Prostate gland (tissue), 2 donors: ENCODE measurements around the gene CTSC. TPM values are rescaled to one million over a fixed set of nuclear protein-coding genes. Genes with fewer than 3 reads are reported as not detected.

Source experiments
- DNase-seq: peaks from one replicate; pipeline ENCODE4 v3.0.0-alpha.2; 2019; ENCODE audit warnings: low spot score
- H3K27ac ChIP-seq, 2 donors: fragments of 200-600 bp; sonication (generic); 2 replicates each; pipeline ENCODE4 v1.5.1; 2017 to 2019
- H3K27me3 ChIP-seq: fragments of 200-600 bp; sonication (generic); replicated peaks from 2 replicates; pipeline ENCODE4 v1.5.1; 2019; ENCODE audit not compliant: insufficient read depth
- H3K36me3 ChIP-seq, 2 donors: fragments of 200-600 bp; sonication (generic); 1 replicate in 1 of 2; 2 replicates in 1 of 2; pipeline versions ENCODE4 v1.5.1 to v1.8.1; 2017 to 2019
- H3K4me1 ChIP-seq: fragments of 200-600 bp; sonication (generic); replicated peaks from 2 replicates; pipeline ENCODE4 v1.5.1; 2019
- H3K4me3 ChIP-seq, 2 donors: fragments of 200-600 bp; sonication (generic); 2 replicates each; pipeline ENCODE4 v1.5.1; 2017 to 2019
- H3K9me3 ChIP-seq: fragments of 200-600 bp; sonication (generic); 2 replicates; pipeline ENCODE4 v1.5.1; 2017
- POLR2A ChIP-seq: fragments of 450-650 bp; IDR thresholded peaks from one replicate; pipeline ENCODE4 v1.6.1; 2016; ENCODE audit warnings: antibody characterized with exemption, mild to moderate bottlenecking
- POLR2AphosphoS5 ChIP-seq: sonication (generic); formaldehyde crosslinking; IDR thresholded peaks from one replicate; pipeline ENCODE4 v1.6.1; 2017; ENCODE audit warnings: antibody characterized with exemption
- WGBS: methylation state at CpG from one replicate; pipeline ENCODE4 v1.1.5; 2018; 5-methylcytosine and 5-hydroxymethylcytosine counted together
- intact Hi-C: fragments of 100-400 bp; cut with DNase I; formaldehyde crosslinking; loops from one replicate; pipeline ENCODE4 v1.14.2; 2022
- total RNA-seq, 2 donors: library from RNA; depleted of rRNA; stranded (reverse); fragments of >200 nt; gene quantifications; one replicate each; pipeline ENCODE4 v1.1.0, GENCODE V29; 2016
- TF ChIP-seq, protein P1 (sequence below), 4 experiments: fragments of 200-600 bp in 2 of 4; fragments of 450-650 bp in 2 of 4; sonication (generic) in 2 of 4; IDR thresholded peaks; 1 replicate in 3 of 4; 2 replicates in 1 of 4; pipeline ENCODE4 v1.5.1; 2016 to 2019; ENCODE audit warnings: antibody characterized with exemption in 4 of 4, mild to moderate bottlenecking in 2 of 4, moderate library complexity in 2 of 4

Gene CTSC
- total RNA-seq, 2 donors from 2014 or later, result 19.4 to 65.5 TPM

GRCh38 chr11:88310246-88310645 lies 27.3 kb downstream of the CTSC start:
- TF ChIP-seq POLR2AphosphoS5 (no peak), POLR2A (no peak)
- TF ChIP-seq, protein P1, sequence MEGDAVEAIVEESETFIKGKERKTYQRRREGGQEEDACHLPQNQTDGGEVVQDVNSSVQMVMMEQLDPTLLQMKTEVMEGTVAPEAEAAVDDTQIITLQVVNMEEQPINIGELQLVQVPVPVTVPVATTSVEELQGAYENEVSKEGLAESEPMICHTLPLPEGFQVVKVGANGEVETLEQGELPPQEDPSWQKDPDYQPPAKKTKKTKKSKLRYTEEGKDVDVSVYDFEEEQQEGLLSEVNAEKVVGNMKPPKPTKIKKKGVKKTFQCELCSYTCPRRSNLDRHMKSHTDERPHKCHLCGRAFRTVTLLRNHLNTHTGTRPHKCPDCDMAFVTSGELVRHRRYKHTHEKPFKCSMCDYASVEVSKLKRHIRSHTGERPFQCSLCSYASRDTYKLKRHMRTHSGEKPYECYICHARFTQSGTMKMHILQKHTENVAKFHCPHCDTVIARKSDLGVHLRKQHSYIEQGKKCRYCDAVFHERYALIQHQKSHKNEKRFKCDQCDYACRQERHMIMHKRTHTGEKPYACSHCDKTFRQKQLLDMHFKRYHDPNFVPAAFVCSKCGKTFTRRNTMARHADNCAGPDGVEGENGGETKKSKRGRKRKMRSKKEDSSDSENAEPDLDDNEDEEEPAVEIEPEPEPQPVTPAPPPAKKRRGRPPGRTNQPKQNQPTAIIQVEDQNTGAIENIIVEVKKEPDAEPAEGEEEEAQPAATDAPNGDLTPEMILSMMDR (IDR thresholded peaks at IDR 0.05), result no peak
- 51% methylated on average over 1 of the region's 1 CpG for WGBS
- H3K27ac ChIP-seq, result no peak overlapping the region
- no peak overlapping the region for H3K4me3 ChIP-seq
- no peaks in the 10 kb centered on the region for H3K4me1 ChIP-seq
- H3K36me3 ChIP-seq, result no peaks in the 10 kb centered on the region
- no peaks in the 10 kb centered on the region for H3K9me3 ChIP-seq
- DNase-seq, result no peak
- intact Hi-C loops, result no loop called here
- H3K27me3 ChIP-seq, result no peaks in the 10 kb centered on the region

DNA sequence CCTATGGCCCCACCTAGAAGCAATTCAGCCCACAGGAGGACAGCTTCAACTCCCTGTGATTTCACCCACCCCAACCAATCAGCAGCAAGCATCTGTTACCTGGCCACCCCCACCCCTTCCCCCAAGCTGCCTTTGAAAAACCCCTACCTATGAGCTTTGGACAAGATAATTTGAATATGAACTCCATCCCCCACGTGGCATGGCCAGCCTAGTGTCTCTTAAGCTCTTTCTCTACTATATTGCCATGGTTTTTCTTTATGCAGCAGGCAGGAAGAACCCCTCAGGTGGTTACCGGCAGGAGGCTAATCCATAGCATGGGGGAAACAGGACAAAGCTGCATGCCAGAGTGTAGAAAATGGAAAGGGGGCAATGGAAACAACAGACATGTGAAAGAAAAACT lies 29.0 kb downstream of the CTSC start:
- no peak for DNase-seq
- intact Hi-C loops, result no loop called here
- H3K27ac ChIP-seq, result no peak overlapping the region
- no peak overlapping the region for H3K4me3 ChIP-seq
- no peaks in the 10 kb centered on the region for H3K36me3 ChIP-seq
- no peaks in the 10 kb centered on the region for H3K4me1 ChIP-seq
- 68% methylated on average over 2 of the region's 2 CpGs for WGBS
- TF ChIP-seq POLR2A (no peak), POLR2AphosphoS5 (no peak)
- TF ChIP-seq, protein P1 (IDR thresholded peaks at IDR 0.05), result no peak
- no peaks in the 10 kb centered on the region for H3K9me3 ChIP-seq
- H3K27me3 ChIP-seq, result no peaks in the 10 kb centered on the region

DNA sequence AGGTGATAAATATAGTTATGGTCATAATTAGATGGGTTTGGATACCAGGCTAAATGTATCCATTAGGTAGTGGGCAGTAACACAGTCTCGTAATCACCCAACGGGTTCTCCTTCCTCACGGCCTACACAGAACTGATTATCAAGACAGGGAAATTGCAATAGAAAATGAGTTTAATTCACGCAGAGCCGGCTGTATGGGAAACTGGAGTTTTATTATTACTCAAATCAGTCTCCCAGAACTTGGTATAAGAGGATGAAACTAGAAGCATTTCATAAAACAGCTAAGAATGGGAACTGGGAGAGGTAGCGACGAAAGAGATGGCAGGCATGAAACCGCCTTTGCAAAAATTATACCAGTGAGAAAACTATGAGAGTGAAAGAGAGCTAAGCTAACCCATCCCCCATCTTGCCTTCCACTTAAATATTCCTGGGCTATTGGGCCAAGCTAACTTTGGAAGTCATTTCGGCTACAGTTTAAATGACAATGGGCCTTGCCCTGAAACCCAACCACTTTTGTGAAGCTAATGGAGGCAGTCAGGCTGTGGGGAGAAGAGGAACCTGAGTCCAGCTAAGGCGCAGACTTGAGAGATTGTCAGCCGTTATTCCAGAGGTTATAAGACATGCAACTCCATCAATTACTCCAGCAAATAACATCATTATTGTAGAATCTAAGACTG lies 29.6 kb downstream of the CTSC start:
- H3K27ac ChIP-seq, result no peak overlapping the region
- TF ChIP-seq POLR2AphosphoS5 (no peak), POLR2A (no peak)
- TF ChIP-seq, protein P1 (IDR thresholded peaks at IDR 0.05), result no peak
- H3K9me3 ChIP-seq, result no peaks in the 10 kb centered on the region
- H3K27me3 ChIP-seq, result no peaks in the 10 kb centered on the region
- no peak for DNase-seq
- 93% methylated on average over 11 of the region's 11 CpGs for WGBS
- no peaks in the 10 kb centered on the region for H3K36me3 ChIP-seq
- intact Hi-C loops, result no loop called here
- H3K4me1 ChIP-seq, result no peaks in the 10 kb centered on the region
- no peak overlapping the region for H3K4me3 ChIP-seq

DNA sequence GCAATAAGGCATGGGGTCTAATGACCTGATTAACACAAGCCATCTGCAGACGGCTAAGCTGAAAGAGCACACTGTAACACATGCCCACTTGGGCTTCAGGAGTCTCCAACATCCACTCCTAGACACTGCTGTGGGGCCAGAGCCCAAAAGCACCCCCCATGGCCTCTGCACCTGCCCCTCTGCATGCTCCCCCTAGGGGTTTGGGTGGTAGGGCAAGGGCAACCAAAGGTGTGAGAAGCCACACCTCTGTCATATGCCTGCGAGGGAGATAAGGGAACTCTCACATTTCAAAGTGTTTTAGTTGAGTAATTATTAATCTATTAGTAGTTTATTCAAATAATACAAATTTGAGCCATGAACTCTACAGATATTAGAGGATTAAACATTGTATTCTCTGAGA lies 30.8 kb downstream of the CTSC start:
- intact Hi-C loops, result no loop called here
- H3K4me1 ChIP-seq, result no peaks in the 10 kb centered on the region
- H3K27me3 ChIP-seq, result no peaks in the 10 kb centered on the region
- TF ChIP-seq, protein P1 (IDR thresholded peaks at IDR 0.05), result no peak
- TF ChIP-seq POLR2AphosphoS5, result no peak
- no peak for TF ChIP-seq POLR2A
- 96% methylated on average over 2 of the region's 2 CpGs for WGBS
- H3K4me3 ChIP-seq, result no peak overlapping the region
- no peak for DNase-seq
- no peaks in the 10 kb centered on the region for H3K36me3 ChIP-seq
- no peaks in the 10 kb centered on the region for H3K9me3 ChIP-seq
- no peak overlapping the region for H3K27ac ChIP-seq

- Histone ChIP-seq H3K4me3 (no peak overlapping the region), H3K9me3 (no peaks in the 10 kb centered on the region), H3K36me3 (no peaks in the 10 kb centered on the region), H3K27ac (no peak overlapping the region), H3K27me3 (no peaks in the 10 kb centered on the region), H3K4me1 (no peaks in the 10 kb centered on the region)
- intact Hi-C loops, result no loop called here
- no peak for TF ChIP-seq POLR2AphosphoS5
- TF ChIP-seq POLR2A, result no peak
- TF ChIP-seq, protein P1 (IDR thresholded peaks at IDR 0.05), result no peak
- DNase-seq, result no peak
- WGBS, result 94% methylated on average over 1 of the region's 1 CpG
Observed at GRCh38 chr11:88305430-88305829, 32.1 kb downstream of the CTSC start.
